ENCODE results near the gene ETV3L. TPM values are rescaled to one million over a fixed set of nuclear protein-coding genes. Genes with fewer than 3 reads are reported as not detected.
A peak's percentile ranks its signal among the peaks of the same experiment; 100 is the strongest.
"Not testable (repeated sequence)": the region's sequence is repeated elsewhere in the genome, so short reads cannot be mapped to it uniquely, and the experiment has no call there.

Gene ETV3L
- total RNA-seq, 1 donor from 2014 or later, result not detected

DNA sequence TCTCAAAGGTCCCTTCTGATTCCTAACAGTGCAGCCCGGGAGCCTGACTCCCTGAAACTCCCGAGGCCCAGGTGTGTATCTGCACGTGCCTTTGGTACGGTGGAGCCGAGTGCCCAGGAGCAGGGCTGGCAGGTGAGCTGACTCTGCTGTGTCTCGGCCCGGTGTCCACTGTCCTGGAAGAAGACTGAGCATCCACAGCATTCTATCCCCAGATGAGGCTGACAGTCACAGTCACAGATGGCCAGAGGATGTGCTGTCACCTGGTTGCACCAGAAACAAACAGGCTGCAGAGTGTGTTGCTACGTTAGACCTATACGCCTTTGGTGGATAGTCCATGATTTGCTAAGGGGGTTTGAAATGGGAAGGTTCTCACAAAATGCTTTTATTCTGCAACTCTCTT lies 9.8 kb downstream of the ETV3L start:
- DNase-seq, result no peak
- intact Hi-C loops (cut with micrococcal nuclease), result loop anchor here (5.0 kb wide), 1 partner anchor 68 kb away; no protein-coding TSS in a partner anchor
- ATAC-seq, result no peak

DNA sequence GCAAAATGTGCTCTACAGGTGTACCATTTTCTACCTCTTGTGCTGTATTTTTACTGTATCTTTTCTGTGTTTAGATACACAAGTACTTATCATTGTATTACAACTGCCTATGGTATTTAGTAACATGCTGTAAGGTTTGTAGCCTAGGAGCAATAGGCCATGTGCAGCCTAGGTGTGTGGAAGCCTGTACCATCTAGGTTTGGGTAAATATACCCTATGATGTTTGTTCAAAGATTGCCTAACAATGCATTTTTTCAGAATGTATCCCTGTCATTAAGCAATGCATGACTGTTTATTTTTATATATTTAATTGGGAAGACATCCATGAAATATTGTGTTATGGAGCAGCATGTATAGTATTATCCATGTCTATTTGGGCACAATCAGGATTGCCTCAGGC lies 11.0 kb downstream of the ETV3L start:
- intact Hi-C loops (cut with micrococcal nuclease), result no loop called here
- DNase-seq (no peak), ATAC-seq (no peak)

DNA sequence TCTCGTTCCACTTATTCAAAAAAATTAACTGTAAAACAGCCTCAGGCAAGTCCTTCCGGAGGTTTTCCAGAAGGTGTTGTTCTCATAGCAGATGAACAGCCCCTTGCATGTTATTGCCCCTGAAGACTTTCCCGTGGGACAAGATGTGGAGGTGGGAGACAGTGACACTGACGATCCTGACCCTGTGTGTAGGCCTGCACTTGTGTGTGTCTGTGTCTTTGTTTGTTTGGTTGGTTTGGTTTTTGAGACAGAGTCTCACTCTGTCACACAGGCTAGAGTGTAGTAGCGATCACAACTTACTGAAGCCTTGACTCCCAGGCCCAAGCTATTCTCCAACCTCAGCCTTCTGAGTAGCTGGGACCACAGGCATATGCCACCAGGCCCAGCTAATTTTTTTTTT lies 12.6 kb downstream of the ETV3L start:
- no peak for DNase-seq
- no peak for ATAC-seq
- intact Hi-C loops (cut with micrococcal nuclease), result no loop called here

DNA sequence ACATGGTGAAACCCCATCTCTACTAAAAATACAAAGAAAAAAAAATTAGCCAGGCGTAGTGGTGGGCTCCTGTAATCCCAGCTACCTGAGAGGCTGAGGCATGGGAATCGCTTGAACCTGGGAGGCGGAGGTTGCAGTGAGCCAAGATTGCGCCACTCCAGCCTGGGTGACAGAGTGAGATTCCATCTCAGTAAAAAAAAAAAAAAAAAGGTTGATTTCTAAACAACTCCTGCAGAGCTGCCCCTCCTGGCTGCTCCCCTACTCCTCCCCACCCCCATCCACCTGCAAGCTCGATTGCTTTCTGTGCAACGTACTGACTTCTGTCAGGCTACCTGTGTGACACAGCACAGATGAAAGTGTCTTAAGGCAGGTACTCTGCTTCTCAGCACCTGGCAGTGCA lies 13.3 kb downstream of the ETV3L start:
- intact Hi-C loops (cut with micrococcal nuclease), result no loop called here
- DNase-seq, result no peak
- ATAC-seq, result no peak

DNA sequence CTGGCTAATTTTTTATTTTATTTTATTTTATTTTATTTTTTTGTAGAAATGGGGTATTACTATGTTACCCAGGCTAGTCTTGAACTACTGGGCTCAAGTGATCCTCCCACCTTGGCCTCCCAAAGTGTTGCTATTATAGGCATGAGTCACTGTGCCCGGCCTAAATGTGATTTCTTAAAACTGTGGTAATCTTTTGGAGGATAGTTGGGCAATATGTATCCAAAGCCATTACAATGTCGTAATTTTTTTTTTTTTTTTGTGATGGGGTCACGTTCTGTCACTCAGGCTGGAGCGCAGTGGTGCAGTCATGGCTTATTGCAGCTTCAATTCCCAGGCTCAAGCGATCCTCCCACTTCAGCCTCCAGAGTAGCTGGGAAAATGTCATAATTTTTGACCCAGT lies 14.2 kb downstream of the ETV3L start:
- no peak for DNase-seq
- ATAC-seq, result no peak
- intact Hi-C loops (cut with micrococcal nuclease), result no loop called here

DNA sequence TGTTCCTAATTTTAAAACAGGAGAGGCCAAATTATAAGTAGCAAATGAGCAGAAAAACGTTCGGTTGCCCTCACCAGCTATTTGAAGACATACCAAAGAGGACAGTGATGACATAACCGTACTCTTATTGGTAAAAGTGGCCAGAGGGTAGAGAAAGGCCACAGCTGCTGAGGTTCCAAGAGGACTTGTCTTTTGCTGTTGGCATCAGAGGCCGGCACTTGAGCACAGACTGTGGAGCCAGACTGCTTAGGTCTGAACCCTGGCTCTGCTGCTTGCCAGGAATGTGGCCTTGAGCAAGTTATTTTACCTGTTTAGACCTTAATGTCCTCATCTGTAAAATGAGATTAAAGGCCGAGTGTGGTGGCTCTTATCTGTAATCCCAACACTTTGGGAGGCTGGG lies 14.9 kb downstream of the ETV3L start:
- ATAC-seq (no peak), DNase-seq (no peak)
- intact Hi-C loops (cut with micrococcal nuclease), result no loop called here

DNA sequence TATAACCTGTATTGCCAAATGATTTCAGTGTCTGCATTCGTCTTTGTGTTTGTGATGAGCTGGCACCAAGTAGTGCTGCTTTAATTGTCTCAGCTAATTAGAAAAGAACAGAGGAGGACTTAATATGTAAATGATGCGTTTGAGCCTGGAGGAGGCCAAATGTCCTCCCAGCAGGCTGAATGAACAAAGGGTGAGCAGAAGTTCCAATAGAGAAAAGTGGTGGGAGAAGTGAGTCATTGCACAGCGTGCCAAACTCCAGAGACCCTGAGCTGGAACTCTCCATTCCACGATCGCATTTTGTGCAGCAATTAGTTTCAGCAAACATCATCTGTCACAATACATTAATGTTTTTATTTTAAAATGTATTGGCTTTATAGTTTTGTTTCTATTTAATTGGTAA lies 17.9 kb downstream of the ETV3L start:
- ATAC-seq, result no peak
- no peak for DNase-seq
- intact Hi-C loops (cut with micrococcal nuclease), result no loop called here

DNA sequence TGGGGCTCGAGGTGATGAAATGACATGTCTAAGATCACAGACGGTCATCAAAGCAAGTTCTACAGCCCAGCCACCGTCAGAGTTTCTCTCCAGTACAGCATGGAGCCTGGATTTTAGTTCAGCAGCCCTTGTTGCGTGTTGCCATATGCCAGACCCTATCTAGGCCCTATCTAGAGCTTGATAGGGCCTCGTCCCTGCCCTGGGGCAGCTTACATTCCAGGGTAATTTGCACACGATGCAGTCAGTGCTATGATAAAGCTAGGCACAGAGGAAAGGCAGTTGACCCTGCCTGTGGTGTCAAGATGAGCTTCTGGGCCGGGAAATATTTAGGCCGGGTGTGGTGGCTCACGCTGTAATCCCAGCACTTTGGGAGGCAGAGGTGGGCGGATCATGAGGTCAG lies 18.9 kb downstream of the ETV3L start:
- DNase-seq (no peak), ATAC-seq (no peak)
- intact Hi-C loops (cut with micrococcal nuclease), result no loop called here

DNA sequence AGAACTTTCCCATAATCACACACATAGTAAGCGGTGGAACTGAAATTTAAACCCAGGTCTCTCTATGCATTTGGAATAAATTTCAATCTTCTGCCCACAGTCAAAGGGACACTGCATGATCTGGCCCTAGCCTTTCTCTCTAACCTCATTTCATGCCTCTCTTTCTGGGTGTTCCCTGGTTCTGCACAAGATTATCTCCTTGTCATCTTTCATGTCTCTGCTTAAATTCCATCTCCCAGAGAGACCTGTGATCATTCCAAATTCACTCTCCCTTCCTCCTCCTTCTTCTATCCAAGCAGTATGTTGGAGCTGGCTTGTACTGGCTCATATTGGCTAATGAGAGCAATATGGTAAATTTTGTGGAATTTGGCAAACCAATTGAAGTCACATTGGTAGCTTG lies 22.2 kb downstream of the ETV3L start:
- ATAC-seq, result no peak
- intact Hi-C loops (cut with micrococcal nuclease), result no loop called here
- no peak for DNase-seq

DNA sequence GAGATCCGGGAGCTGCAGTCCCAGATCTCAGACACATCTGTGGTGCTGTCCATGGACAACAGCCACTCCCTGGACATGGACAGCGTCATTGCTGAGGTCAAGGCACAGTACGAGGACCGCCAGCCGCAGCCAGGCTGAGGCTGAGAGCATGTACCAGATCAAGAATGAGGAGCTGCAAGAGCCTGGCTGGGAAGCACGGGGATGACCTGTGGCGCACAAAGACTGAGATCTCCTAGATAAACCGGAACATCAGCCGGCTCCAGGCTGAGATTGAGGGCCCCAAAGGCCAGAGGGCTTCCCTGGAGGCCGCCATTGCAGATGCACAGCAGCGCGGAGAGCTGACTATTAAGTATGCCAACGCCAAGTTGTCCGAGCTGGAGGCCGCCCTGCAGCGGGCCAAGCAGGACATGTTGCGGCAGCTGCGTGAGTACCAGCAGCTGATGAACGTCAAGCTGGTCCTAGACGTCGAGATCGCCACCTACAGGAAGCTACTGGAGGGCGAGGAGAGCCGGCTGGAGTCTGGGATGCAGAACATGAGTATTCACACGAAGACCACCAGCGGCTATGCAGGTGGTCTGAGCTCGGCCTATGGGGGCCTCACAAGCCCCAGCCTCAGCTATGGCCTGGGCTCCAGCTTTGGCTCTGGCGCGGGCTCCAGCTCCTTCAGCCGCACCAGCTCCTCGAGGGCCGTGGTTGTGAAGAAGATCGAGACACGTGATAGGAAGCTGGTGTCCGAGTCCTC lies 25.5 kb downstream of the ETV3L start:
- peak; percentile 61 for ATAC-seq
- intact Hi-C loops (cut with micrococcal nuclease), result loop anchor here (5.0 kb wide), 1 partner anchor 92 kb away; no protein-coding TSS in a partner anchor
- DNase-seq, result peak; percentile 80

DNA sequence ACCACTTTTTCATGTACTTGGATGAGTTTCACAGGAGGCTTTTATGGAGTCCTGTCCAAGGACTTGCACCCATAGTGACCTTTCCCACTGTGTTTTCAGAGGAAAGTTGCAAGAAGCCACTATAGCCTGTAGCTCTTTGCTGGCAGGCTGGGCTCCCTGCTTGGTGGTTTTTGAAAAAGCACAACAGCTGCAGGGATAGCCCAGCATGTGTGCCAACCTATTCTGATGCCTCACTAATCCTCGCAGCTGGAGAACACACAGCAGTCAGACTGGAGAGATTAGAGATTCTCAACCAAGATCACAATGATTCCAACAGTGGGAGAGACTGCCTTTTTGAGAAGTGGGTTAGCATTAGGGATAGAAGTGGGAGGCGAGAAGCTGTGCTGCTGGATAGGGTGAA lies 30.0 kb downstream of the ETV3L start:
- DNase-seq, result no peak
- intact Hi-C loops (cut with micrococcal nuclease), result no loop called here

DNA sequence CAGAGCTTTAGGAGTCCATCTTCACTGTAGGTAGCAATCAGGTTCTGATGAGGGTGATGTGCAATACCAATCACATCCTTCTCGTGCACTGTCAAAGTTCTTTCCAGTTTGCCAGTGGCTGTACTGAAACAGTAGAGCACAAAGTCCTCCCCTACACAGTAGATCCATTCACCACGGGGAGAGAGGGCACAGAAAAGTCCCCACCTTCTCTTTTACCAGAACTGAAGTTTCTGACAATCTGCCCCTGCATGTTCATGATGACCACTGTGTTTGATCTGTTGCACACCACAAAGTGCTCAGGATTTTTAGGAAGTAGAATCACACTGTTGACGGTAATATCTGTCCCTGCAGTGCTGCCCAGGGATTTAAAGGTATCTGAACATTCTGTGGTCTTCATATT lies 40.4 kb downstream of the ETV3L start:
- DNase-seq; ATAC-seq; intact Hi-C loops (cut with micrococcal nuclease): not testable (repeated sequence)

More for the DNA sequence above, 30.0 kb downstream of the ETV3L start:
- no peak for ATAC-seq

DNA sequence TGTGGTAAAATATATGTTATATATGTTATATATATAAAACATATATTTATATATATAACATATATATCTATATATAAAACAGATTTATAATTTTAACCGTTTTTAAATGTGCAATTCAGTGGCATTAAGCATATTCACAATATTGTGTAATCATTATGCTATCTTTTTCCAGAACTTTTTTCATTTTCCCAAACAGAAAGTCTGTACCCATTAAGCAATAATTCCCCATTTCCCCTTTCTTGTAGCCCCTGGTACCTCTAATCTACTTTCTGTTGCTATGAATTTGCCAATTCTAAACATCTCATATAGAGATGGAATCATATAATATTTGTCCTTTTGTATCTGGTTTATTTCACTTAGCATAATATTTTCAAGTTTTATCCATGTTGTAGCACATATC lies 43.3 kb downstream of the ETV3L start:
- ATAC-seq (no peak), DNase-seq (no peak)
- intact Hi-C loops (cut with micrococcal nuclease), result no loop called here

DNA sequence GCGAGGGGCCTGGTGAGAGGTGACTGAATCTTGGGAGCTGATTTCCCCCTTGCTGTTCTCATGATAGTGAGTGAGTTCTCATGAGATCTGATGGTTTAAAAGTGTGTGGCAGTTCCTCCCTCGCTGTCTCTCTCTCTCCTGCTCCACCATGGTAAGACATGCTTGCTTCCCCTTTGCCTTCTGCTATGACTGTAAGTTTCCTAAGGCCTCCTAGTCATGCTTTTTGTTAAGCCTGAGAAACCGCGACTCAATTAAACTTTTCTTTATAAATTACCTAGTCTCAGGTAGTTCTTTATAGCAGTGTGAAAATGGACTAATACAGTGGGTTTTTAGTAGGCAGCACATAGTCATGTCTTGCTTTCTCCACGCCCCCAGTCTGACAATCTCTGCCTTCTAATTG lies 43.9 kb downstream of the ETV3L start:
- ATAC-seq; DNase-seq; intact Hi-C loops (cut with micrococcal nuclease): not testable (repeated sequence)

DNA sequence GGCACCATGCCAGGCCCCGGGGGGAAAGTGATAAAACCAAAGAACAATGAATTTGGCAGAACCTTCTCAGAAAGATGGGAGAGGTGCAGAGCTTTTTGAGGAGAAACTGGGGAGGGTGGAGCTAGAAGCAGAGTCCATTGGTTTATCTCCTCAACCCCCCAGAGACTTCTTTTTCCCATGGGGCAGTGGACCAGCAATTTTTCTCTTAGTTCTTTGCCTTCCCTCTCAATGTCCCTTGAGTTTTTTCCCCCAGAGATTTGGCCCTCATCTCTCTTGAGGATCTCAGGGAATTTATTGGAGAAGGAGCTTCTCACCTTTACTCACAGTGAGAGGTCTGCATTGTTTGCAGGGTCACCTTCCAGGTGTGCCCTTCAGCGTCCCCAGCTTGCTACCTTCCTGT lies 48.8 kb downstream of the ETV3L start:
- DNase-seq (no peak), ATAC-seq (no peak)
- intact Hi-C loops (cut with micrococcal nuclease), result no loop called here

DNA sequence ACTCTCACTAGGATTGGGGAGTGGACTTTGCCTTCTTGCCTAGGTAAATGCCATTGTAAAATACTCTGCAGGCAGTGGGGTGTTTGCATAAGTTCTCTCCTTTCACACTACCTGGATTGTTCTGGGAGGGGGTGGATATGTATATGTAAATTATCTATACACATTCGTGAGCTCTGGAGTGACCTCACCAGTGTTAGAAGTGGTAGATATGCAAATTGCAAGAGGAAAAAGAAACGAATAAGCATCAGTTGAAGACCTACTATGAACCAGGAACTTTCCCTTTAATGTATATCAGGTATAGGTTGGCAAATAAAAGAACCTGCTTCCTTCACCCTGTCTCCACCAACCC lies 52.6 kb downstream of the ETV3L start:
- intact Hi-C loops (cut with micrococcal nuclease), result no loop called here
- no peak for ATAC-seq
- DNase-seq, result no peak

DNA sequence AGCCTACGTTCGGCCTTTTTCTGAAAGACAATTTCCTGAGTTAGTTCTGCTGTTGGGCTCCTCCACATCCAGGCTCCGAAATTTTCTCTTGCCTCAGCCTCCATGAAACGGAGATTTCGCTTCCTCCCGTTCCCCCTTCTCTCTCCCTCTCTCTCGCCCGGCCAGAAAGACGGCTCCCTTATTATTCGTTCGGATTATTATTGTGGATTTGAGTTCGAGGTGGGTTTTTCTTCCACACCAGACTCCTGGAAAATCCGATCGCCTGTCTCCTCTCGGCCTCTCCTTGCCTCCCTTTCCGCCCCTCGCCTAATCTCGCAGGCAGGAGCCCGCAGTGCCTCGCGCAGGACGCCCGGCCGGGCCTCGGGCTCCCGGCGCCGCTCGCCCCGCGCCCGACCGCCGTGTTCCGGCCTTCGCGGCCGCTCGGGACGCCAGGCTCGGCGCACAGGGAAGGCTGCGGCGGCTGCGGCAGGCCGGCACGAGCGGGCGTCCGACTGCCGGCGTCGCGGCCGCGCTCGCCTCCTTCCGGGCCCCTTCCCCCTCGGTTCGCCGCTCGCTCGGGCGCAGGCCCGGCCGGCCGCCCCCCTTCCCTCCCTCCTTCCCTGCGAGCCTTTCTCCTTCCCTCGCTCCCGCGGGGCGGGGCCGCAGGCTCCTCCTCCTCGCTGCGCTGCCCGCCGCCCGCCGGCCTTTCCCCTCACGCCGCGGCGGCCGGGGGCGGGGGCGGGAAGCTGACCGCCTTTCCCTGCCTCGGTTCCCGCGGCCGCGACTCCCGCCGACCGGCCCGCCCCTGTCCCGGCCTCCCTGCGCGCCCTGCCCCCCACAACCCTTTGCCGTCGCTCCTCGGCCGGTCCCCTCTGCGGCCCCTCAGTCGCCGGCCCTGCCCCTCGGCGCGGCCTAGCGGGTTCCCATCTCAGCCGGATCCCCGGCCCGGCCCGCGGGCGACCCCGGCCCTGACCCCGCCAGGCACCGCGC lies 54.1 kb downstream of the ETV3L start, which contains the start of gene ARHGEF11:
ARHGEF11 (minus strand) TSS at position 493 of the 969 bp plus-strand sequence. CDS start 1,412 bp downstream, outside the sequence.
- ATAC-seq (peak; percentile 98), DNase-seq (peak; percentile 96)
- intact Hi-C loops (cut with micrococcal nuclease), result no loop called here

DNA sequence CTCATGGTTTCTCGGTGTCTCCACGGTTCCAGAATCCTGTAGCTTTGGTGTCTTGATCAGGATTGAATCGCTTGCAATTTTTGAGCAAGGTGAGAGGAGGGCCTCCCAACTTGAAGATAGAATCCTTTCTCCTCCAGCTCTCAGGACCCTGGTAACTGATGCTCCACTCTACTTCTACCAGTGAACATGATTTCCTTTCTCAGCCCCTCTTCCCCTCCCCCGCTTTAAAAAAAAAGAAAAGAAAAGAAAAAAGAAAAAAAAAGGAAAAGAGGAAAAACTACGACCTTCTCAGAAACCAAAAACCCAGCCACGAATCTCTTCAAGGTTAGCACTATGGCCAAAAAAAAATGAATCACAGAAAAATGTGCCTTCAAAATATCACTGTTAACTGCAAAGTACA lies 55.3 kb downstream of the ETV3L start:
- intact Hi-C loops (cut with micrococcal nuclease), result no loop called here
- ATAC-seq (no peak), DNase-seq (no peak)

DNA sequence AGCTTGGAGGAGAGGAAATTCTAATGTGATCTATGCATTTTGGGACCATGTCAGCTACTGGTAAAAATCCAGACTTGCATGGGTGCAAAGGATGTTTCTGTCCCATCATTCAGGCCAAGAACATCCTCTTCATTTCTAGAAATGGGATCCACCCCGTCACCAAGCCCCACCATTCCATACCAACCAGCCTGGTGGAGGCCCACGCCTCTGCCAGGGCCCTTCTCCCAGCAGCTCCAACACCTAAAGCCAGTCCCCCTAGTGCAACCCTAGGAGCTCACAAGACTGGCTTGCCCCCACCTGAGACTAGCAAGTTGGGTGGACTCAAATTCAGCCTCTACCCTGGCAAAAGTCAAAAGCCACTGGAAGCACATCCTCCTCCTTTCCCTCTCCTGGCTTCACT lies 55.9 kb downstream of the ETV3L start:
- ATAC-seq (no peak), DNase-seq (no peak)
- intact Hi-C loops (cut with micrococcal nuclease), result no loop called here

DNA sequence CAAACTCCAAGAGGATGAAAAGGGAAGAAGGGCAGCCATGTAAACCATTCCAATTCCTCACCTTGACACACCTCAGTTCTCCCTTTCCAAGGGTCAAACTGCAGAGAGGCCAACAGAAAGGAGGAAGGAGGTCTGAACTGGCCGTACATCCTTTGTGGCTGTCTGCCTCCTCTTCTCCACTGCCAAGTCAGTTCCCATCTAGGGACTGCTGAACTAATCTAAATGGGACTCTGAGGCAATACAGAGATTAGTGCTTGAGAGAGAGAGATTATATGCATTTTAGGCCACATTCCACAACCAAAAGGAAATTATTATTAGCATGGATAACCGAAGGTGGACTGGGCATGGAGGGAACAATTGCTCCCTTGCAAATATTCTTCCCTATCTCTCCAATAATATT lies 56.8 kb downstream of the ETV3L start:
- DNase-seq (no peak), ATAC-seq (no peak)
- intact Hi-C loops (cut with micrococcal nuclease), result no loop called here

Measured in left ventricle myocardium superior (tissue), 1 donor.